GM12878 (cell line): ENCODE measurements around the gene LIFR. TPM values are rescaled to one million over a fixed set of nuclear protein-coding genes. Genes with fewer than 3 reads are reported as not detected.

Source experiments
- ATAC-seq: fragments of 200-7000 bp; cut with Tn5 transposase; 3 replicates; pipeline ENCODE4 v1.9.1; 2020; ENCODE audit warnings: mild to moderate bottlenecking, moderate library complexity
- BruUV-seq: library from RNA; stranded (reverse); fragments of 400-500 nt; replicated peaks from 2 replicates; lab custom pipeline; 2021; lab: Mats Ljungman, UMichigan
- CTCF ChIA-PET: fragments of 300-600 bp; sonication (Branson Sonifier 250); formaldehyde crosslinking; extraction: SDS; loops from one replicate; lab custom pipeline; 2021; ENCODE audit warnings: inconsistent platforms; lab: Yijun Ruan, JAX
- POLR2A ChIA-PET: fragments of 350-600 bp; formaldehyde crosslinking; extraction: SDS; loops from one replicate; lab custom pipeline; 2021; ENCODE audit warnings: inconsistent platforms; lab: Charles Lee
- RAD21 ChIA-PET: fragments of 300-600 bp; sonication (Branson Sonifier 250); formaldehyde crosslinking; loops from one replicate; lab custom pipeline; 2023; ENCODE audit warnings: antibody characterized with exemption; ENCODE audit not compliant: unreplicated experiment; lab: Charles Lee
- SMC1A ChIA-PET: fragments of 300-600 bp; sonication (Branson Sonifier 250); formaldehyde crosslinking; loops from one replicate; lab custom pipeline; 2023; ENCODE audit not compliant: unreplicated experiment, uncharacterized antibody; lab: Charles Lee
- DNase-seq: peaks from one replicate; pipeline ENCODE4 v3.0.0-alpha.2; 2011; ENCODE audit warnings: low read depth, low spot score
- FAIRE-seq: peaks from 3 replicates; lab custom pipeline; 2011; peaks lifted over from hg19 to GRCh38; lab: Jason Lieb, UNC
- H2AFZ ChIP-seq: 2 replicates; pipeline ENCODE4 v1.6.0; 2011; ENCODE audit warnings: low read depth, low read length, control low read depth; ENCODE audit not compliant: control insufficient read depth
- H3K27ac ChIP-seq: 2 replicates; pipeline ENCODE4 v1.5.1; 2011; ENCODE audit warnings: control low read depth; ENCODE audit not compliant: control insufficient read depth, insufficient read depth
- H3K27me3 ChIP-seq, 2 experiments: replicated peaks in 1 of 2; 2 replicates each; pipeline versions ENCODE4 v1.6.0 to v1.6.1; 2011; ENCODE audit warnings: low read length in 1 of 2; ENCODE audit not compliant: control insufficient read depth in 2 of 2, insufficient read depth in 2 of 2
- H3K36me3 ChIP-seq, 2 experiments: 2 replicates each; pipeline ENCODE4 v1.5.1; 2011; ENCODE audit warnings: low read length in 1 of 2; ENCODE audit not compliant: control insufficient read depth in 2 of 2, insufficient read depth in 2 of 2
- H3K4me1 ChIP-seq: 2 replicates; pipeline ENCODE4 v1.6.1; 2011; ENCODE audit warnings: mild to moderate bottlenecking, low read length, moderate library complexity, mixed read lengths; ENCODE audit not compliant: control insufficient read depth, insufficient read depth
- H3K4me2 ChIP-seq: 2 replicates; pipeline ENCODE4 v1.6.0; 2011; ENCODE audit warnings: control low read depth; ENCODE audit not compliant: control insufficient read depth, insufficient read depth
- H3K4me3 ChIP-seq: fragments of 200-600 bp; sonication (generic); 2 replicates; pipeline ENCODE4 v1.5.1; 2016
- H3K79me2 ChIP-seq: 2 replicates; pipeline ENCODE4 v1.6.0; 2011; ENCODE audit warnings: low read length; ENCODE audit not compliant: control insufficient read depth, insufficient read depth
- H3K9ac ChIP-seq: 2 replicates; pipeline ENCODE4 v1.8.0; 2011; ENCODE audit warnings: low read length, control low read depth, mixed read lengths; ENCODE audit not compliant: control insufficient read depth, insufficient read depth
- H3K9me3 ChIP-seq: replicated peaks from 3 replicates; pipeline ENCODE4 v1.5.1; 2011; ENCODE audit warnings: mild to moderate bottlenecking, low read length; ENCODE audit not compliant: control insufficient read depth, insufficient read depth
- H4K20me1 ChIP-seq: 2 replicates; pipeline ENCODE4 v1.6.0; 2011; ENCODE audit not compliant: control insufficient read depth, insufficient read depth
- ASH2L ChIP-seq: fragments of 300-600, 200-600 bp; sonication (generic); IDR thresholded peaks from 2 replicates; pipeline ENCODE4 v1.6.1; 2017; ENCODE audit warnings: low read depth, mild to moderate bottlenecking, borderline replicate concordance
- CEBPB ChIP-seq, 2 experiments: fragments of 150-350 bp in 1 of 2; IDR thresholded peaks; 2 replicates each; pipeline ENCODE4 v1.6.1; 2012 to 2014; ENCODE audit warnings: low read depth in 2 of 2, low read length in 2 of 2, borderline replicate concordance in 1 of 2, inconsistent platforms in 1 of 2
- E2F4 ChIP-seq: IDR thresholded peaks from 2 replicates; pipeline ENCODE4 v1.6.1; 2012; ENCODE audit warnings: low read depth, low read length, improper control_type of control experiment
- FOXM1 ChIP-seq: IDR thresholded peaks from 2 replicates; pipeline ENCODE4 v1.6.1; 2012; ENCODE audit warnings: low read depth, mild to moderate bottlenecking, inconsistent platforms, low read length, moderate library complexity
- IRF5 ChIP-seq: fragments of 450-650 bp; IDR thresholded peaks from 2 replicates; pipeline ENCODE4 v1.6.1; 2017; ENCODE audit warnings: borderline replicate concordance
- KAT2A ChIP-seq: conservative IDR thresholded peaks from 2 replicates; pipeline ENCODE4 v1.6.1; 2011; ENCODE audit warnings: low read depth, low read length; ENCODE audit not compliant: control insufficient read depth
- KDM1A ChIP-seq: fragments of 200-600 bp; sonication (generic); IDR thresholded peaks from 2 replicates; pipeline ENCODE4 v1.6.1; 2016; ENCODE audit warnings: borderline replicate concordance
- MLLT1 ChIP-seq: fragments of 450-650 bp; IDR thresholded peaks from 2 replicates; pipeline ENCODE4 v1.6.1; 2016; ENCODE audit warnings: mild to moderate bottlenecking
- REST ChIP-seq: IDR thresholded peaks from 2 replicates; pipeline ENCODE4 v1.6.1; 2012; ENCODE audit warnings: mild to moderate bottlenecking, low read depth, low read length
- SMAD5 ChIP-seq: IDR thresholded peaks from 2 replicates; pipeline ENCODE4 v1.6.1; 2016; ENCODE audit warnings: antibody characterized with exemption, low read depth
- TCF12 ChIP-seq: IDR thresholded peaks from 2 replicates; pipeline ENCODE4 v1.6.1; 2011; ENCODE audit warnings: low read depth, mild to moderate bottlenecking, low read length
- TCF3 ChIP-seq: IDR thresholded peaks from 2 replicates; pipeline ENCODE4 v1.6.1; 2012; ENCODE audit warnings: low read depth, mild to moderate bottlenecking, low read length, borderline replicate concordance; ENCODE audit not compliant: insufficient read depth
- WGBS: methylation state at CpG from one replicate; pipeline ENCODE4 v1.1.6; 2016; ENCODE audit warnings: low lambda C conversion rate; ENCODE audit not compliant: insufficient replicate concordance, insufficient coverage; ENCODE audit errors: missing lambda C conversion rate; 5-methylcytosine and 5-hydroxymethylcytosine counted together
- in situ Hi-C: fragments of 300-500 bp; cut with MboI; formaldehyde crosslinking; loops from 9 replicates; pipeline ENCODE4 v1.14.3; 2018; ENCODE audit warnings: mixed read lengths
- intact Hi-C: fragments of 100-400 bp; cut with micrococcal nuclease; formaldehyde crosslinking; loops from one replicate; pipeline ENCODE4 v1.14.2; 2022; ENCODE audit not compliant: unreplicated experiment
- polyA plus RNA-seq, 11 experiments: library from polyadenylated mRNA; depleted of rRNA in 4 of 11; unstranded in 6 of 11; stranded (reverse) in 5 of 11; fragments of >200 nt; fragmentation: Nextera tagmentation in 4 of 11; fragmentation: Illumina TruSeq in 1 of 11; extraction: Ambion mirVana in 4 of 11; extraction: Trizol in 1 of 11; gene quantifications; 1 replicate in 1 of 11; 2 replicates in 10 of 11; pipeline versions ENCODE4 v1.2.1 to v1.2.3, GENCODE V29; 2011 to 2016; ENCODE audit warnings: inconsistent platforms in 2 of 11, missing spikeins in 2 of 11, low read depth in 1 of 11
- total RNA-seq, 4 experiments: library from RNA; depleted of rRNA in 3 of 4; stranded (reverse); fragments of >200 nt in 3 of 4; fragmentation: Illumina TruSeq in 1 of 4; extraction: Trizol in 1 of 4; gene quantifications; 2 replicates each; pipeline versions ENCODE4 v1.2.1 to v1.2.3, GENCODE V29; 2013 to 2021

Gene LIFR
- total and polyA plus RNA-seq, 10 of the 15 experiments (the other 5 are each of a cell fraction or from before 2014, with no cell fraction given): 0.10 TPM; not detected in 9

DNA sequence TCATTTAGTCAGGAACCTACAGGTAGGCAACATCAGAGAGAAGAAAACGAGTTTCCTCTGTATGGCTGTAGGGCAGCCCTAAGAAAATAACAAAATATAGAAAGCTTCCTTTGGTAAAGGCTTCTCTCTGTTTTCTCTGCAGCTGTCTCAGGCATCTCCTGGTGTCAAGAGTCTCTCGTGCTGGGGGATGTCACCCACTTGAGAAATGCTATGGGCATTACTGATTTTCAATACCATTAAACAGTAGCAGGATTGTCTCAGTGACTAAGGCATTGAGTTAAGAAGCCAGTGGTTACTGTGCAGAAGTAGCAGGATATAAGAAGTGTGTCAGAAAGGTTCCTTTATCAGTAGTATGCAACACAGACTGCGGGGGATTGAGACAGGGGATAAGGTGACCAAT lies 32.4 kb downstream of the LIFR start (continued):
- TF ChIP-seq TCF3 (no peak), REST (no peak), TCF12 (no peak)

DNA sequence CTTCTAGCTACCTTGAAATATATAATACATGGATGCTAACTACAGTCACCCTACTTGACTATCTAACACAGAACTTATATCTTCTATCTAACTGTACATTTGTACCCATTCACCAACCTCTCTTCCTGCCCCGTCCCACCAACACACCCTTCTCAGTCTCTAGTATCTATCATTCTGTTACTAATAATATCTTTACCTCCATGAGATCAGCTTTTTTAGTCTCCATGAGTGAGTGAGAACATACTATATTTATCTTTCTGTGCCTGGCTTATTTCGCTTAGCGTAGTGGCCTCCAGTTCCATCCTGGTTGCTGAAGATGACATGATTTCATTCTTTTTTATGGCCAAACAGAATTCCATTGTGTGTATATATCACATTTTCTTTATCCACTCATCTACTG lies 37.0 kb downstream of the LIFR start:
- CTCF ChIA-PET: interaction anchor here (0.9 to 1.4 kb wide), 2 partner anchors 24 to 78 kb away, joined by 4 to 6 read pairs; no protein-coding TSS in a partner anchor
- H3K9me3 ChIP-seq: no peaks in the 10 kb centered on the region
- TF ChIP-seq KDM1A (no peak), FOXM1 (no peak), KAT2A (no peak), SMAD5 (no peak), MLLT1 (no peak), CEBPB (IDR thresholded peaks at IDR 0.05; ENCODE audit: borderline replicate concordance in 1 of 2, low read depth in 2 of 2, low read length in 2 of 2) (no peak), E2F4 (no peak), IRF5 (no peak), ASH2L (no peak)
- no peaks in the 10 kb centered on the region for H3K4me1 ChIP-seq
- intact Hi-C loops (no loop called here), in situ Hi-C loops (no loop called here)
- no peak overlapping the region for H3K4me3 ChIP-seq
- WGBS: 80% methylated on average over 3 of the region's 3 CpGs
- no peaks in the 10 kb centered on the region; a peak in 1 of 4 replicates for H3K27me3 ChIP-seq
- H2AFZ ChIP-seq: no peak overlapping the region
- H3K27ac ChIP-seq: no peak overlapping the region
- no peaks in the 10 kb centered on the region for H3K79me2 ChIP-seq
- DNase-seq (no peak), FAIRE-seq (no peak), ATAC-seq (no peak)
- SMC1A ChIA-PET: interaction anchor here (1.6 kb wide), 1 partner anchor 10 kb away, joined by 4 read pairs; no protein-coding TSS in a partner anchor
- H3K9ac ChIP-seq: no peak overlapping the region
- H4K20me1 ChIP-seq: no peaks in the 10 kb centered on the region
- BruUV-seq: no TSS peak
- H3K4me2 ChIP-seq: no peak overlapping the region
- RAD21 ChIA-PET: no interaction called here
- POLR2A ChIA-PET: no interaction called here
- no peaks in the 10 kb centered on the region for H3K36me3 ChIP-seq
